Measurements from ENCODE around the gene NEURL1. TPM values are rescaled to one million over a fixed set of nuclear protein-coding genes. Genes with fewer than 3 reads are reported as not detected.

Gene NEURL1
- total RNA-seq, 1 donor from 2014 or later: 2.5 TPM

GRCh38 chr10:103548006-103548405 lies 54.5 kb downstream of the NEURL1 start:
- Mint-ChIP-seq H3K9me3 (ENCODE audit: unreplicated experiment) (no peaks in the 10 kb centered on the region), H3K4me1 (ENCODE audit: unreplicated experiment) (peaks cover 3% of the 10 kb centered on the region), H3K4me3 (ENCODE audit: unreplicated experiment) (no peak overlapping the region), H3K36me3 (ENCODE audit: unreplicated experiment) (no peaks in the 10 kb centered on the region), H3K27me3 (ENCODE audit: unreplicated experiment) (peaks cover 17% of the 10 kb centered on the region), H3K27ac (ENCODE audit: unreplicated experiment) (no peak overlapping the region)
- DNase-seq (ENCODE audit: extremely low spot score, unreplicated experiment): no peak
- no peak for TF ChIP-seq CTCF (IDR thresholded peaks at IDR 0.05)

- no peak overlapping the region for H3K27ac Mint-ChIP-seq (ENCODE audit: unreplicated experiment)
- no peak for DNase-seq (ENCODE audit: extremely low spot score, unreplicated experiment)
- H3K9me3 Mint-ChIP-seq (ENCODE audit: unreplicated experiment): no peaks in the 10 kb centered on the region
- TF ChIP-seq CTCF (IDR thresholded peaks at IDR 0.05): no peak
- no peaks in the 10 kb centered on the region for H3K4me1 Mint-ChIP-seq (ENCODE audit: unreplicated experiment)
- H3K36me3 Mint-ChIP-seq (ENCODE audit: unreplicated experiment): no peaks in the 10 kb centered on the region
- H3K27me3 Mint-ChIP-seq (ENCODE audit: unreplicated experiment): peaks cover 17% of the 10 kb centered on the region
- no peak overlapping the region for H3K4me3 Mint-ChIP-seq (ENCODE audit: unreplicated experiment)
These were observed 55.3 kb downstream of the NEURL1 start for GRCh38 chr10:103548581-103549348.

GRCh38 chr10:103549349-103549685 lies 55.8 kb downstream of the NEURL1 start:
- H3K4me3 Mint-ChIP-seq (ENCODE audit: unreplicated experiment): no peak overlapping the region
- no peaks in the 10 kb centered on the region for H3K4me1 Mint-ChIP-seq (ENCODE audit: unreplicated experiment)
- TF ChIP-seq CTCF (IDR thresholded peaks at IDR 0.05): no peak
- no peak for DNase-seq (ENCODE audit: extremely low spot score, unreplicated experiment)
- no peaks in the 10 kb centered on the region for H3K9me3 Mint-ChIP-seq (ENCODE audit: unreplicated experiment)
- no peak overlapping the region for H3K27ac Mint-ChIP-seq (ENCODE audit: unreplicated experiment)
- no peaks in the 10 kb centered on the region for H3K36me3 Mint-ChIP-seq (ENCODE audit: unreplicated experiment)
- peaks cover 17% of the 10 kb centered on the region for H3K27me3 Mint-ChIP-seq (ENCODE audit: unreplicated experiment)

- Mint-ChIP-seq H3K4me1 (ENCODE audit: unreplicated experiment) (peaks cover 5% of the 10 kb centered on the region), H3K36me3 (ENCODE audit: unreplicated experiment) (no peaks in the 10 kb centered on the region), H3K4me3 (ENCODE audit: unreplicated experiment) (no peak overlapping the region), H3K9me3 (ENCODE audit: unreplicated experiment) (no peaks in the 10 kb centered on the region), H3K27ac (ENCODE audit: unreplicated experiment) (no peak overlapping the region), H3K27me3 (ENCODE audit: unreplicated experiment) (peaks cover 17% of the 10 kb centered on the region)
- DNase-seq (ENCODE audit: extremely low spot score, unreplicated experiment): no peak
- TF ChIP-seq CTCF (IDR thresholded peaks at IDR 0.05): no peak
These were observed 56.7 kb downstream of the NEURL1 start for GRCh38 chr10:103550229-103550628.

- H3K9me3 Mint-ChIP-seq (ENCODE audit: unreplicated experiment): no peaks in the 10 kb centered on the region
- peaks cover 9% of the 10 kb centered on the region for H3K4me1 Mint-ChIP-seq (ENCODE audit: unreplicated experiment)
- no peak overlapping the region for H3K4me3 Mint-ChIP-seq (ENCODE audit: unreplicated experiment)
- H3K27me3 Mint-ChIP-seq (ENCODE audit: unreplicated experiment): peaks cover 22% of the 10 kb centered on the region
- TF ChIP-seq CTCF (IDR thresholded peaks at IDR 0.05): no peak
- no peaks in the 10 kb centered on the region for H3K36me3 Mint-ChIP-seq (ENCODE audit: unreplicated experiment)
- no peak for DNase-seq (ENCODE audit: extremely low spot score, unreplicated experiment)
- H3K27ac Mint-ChIP-seq (ENCODE audit: unreplicated experiment): no peak overlapping the region
These were observed 58.4 kb downstream of the NEURL1 start for GRCh38 chr10:103551619-103552602.

All from osteocyte (in vitro differentiated cells).